WTC11 (cell line): ENCODE results near the gene TNFAIP8L3. TPM values are rescaled to one million over a fixed set of nuclear protein-coding genes. Genes with fewer than 3 reads are reported as not detected.

ENCODE experiments used
- ATAC-seq: fragments of 200-7000 bp; cut with Tn5 transposase; 2 replicates; pipeline ENCODE4 v1.10.0; 2021; ENCODE audit warnings: mild to moderate bottlenecking, moderate library complexity
- CTCF ChIA-PET: fragments of 300-600 bp; sonication (Branson Sonifier 250); formaldehyde crosslinking; loops from one replicate; lab custom pipeline; 2021; ENCODE audit warnings: antibody characterized with exemption; lab: Charles Lee
- POLR2A ChIA-PET: fragments of 350-600 bp; sonication (Branson Sonifier 250); formaldehyde crosslinking; loops from one replicate; lab custom pipeline; 2021; ENCODE audit warnings: antibody characterized with exemption; lab: Charles Lee
- DNase-seq: peaks from one replicate; pipeline ENCODE4 v3.0.0; 2021; ENCODE audit warnings: low spot score
- H3K27ac Mint-ChIP-seq: 2 replicates; pipeline ENCODE4 v1.8.0; 2021; ENCODE audit warnings: mixed read lengths
- H3K27me3 Mint-ChIP-seq: 2 replicates; pipeline ENCODE4 v1.8.0; 2021; ENCODE audit warnings: low read depth, mild to moderate bottlenecking, moderate library complexity, mixed read lengths
- H3K36me3 Mint-ChIP-seq: 2 replicates; pipeline ENCODE4 v1.8.0; 2021; ENCODE audit warnings: mixed read lengths
- H3K4me1 Mint-ChIP-seq: 2 replicates; pipeline ENCODE4 v1.8.0; 2022; ENCODE audit warnings: mixed read lengths
- H3K4me3 Mint-ChIP-seq: 2 replicates; pipeline ENCODE4 v1.8.0; 2021; ENCODE audit warnings: mild to moderate bottlenecking, moderate library complexity, mixed read lengths
- H3K9me3 Mint-ChIP-seq: 2 replicates; pipeline ENCODE4 v1.8.0; 2021; ENCODE audit warnings: mixed read lengths
- ETV6 ChIP-seq: sonication (generic); formaldehyde crosslinking; IDR thresholded peaks from 2 replicates; pipeline ENCODE4 v1.8.1; 2022; ENCODE audit warnings: mild to moderate bottlenecking, missing genetic modification reagents
- GABPB1 ChIP-seq: sonication (generic); formaldehyde crosslinking; IDR thresholded peaks from 2 replicates; pipeline ENCODE4 v1.8.1; 2023; ENCODE audit warnings: mild to moderate bottlenecking, missing genetic modification reagents
- MYBL2 ChIP-seq: sonication (generic); formaldehyde crosslinking; IDR thresholded peaks from 2 replicates; pipeline ENCODE4 v1.8.1; 2023; ENCODE audit warnings: mild to moderate bottlenecking, moderate library complexity, missing genetic modification reagents
- NR3C1 ChIP-seq: sonication (generic); formaldehyde crosslinking; conservative IDR thresholded peaks from 2 replicates; pipeline ENCODE4 v1.8.1; 2023; ENCODE audit warnings: low read depth, mild to moderate bottlenecking, missing genetic modification reagents
- ZNF121 ChIP-seq: sonication (generic); formaldehyde crosslinking; IDR thresholded peaks from 2 replicates; pipeline ENCODE4 v1.8.0; 2023; ENCODE audit warnings: missing genetic modification reagents
- ZNF671 ChIP-seq: fragments of 250-450 bp; sonication (Bioruptor Pico); IDR thresholded peaks from 2 replicates; pipeline ENCODE4 v1.8.0; 2021; ENCODE audit warnings: mild to moderate bottlenecking
- total RNA-seq: library from RNA; stranded (reverse); gene quantifications from 3 replicates; pipeline ENCODE4 v1.2.3, GENCODE V29; 2021
- TF ChIP-seq, protein P1 (sequence below): sonication (generic); formaldehyde crosslinking; conservative IDR thresholded peaks from 2 replicates; pipeline ENCODE4 v1.8.1; 2023; ENCODE audit warnings: mild to moderate bottlenecking, low read depth, missing genetic modification reagents, moderate library complexity
- TF ChIP-seq, protein P2 (sequence below): sonication (generic); formaldehyde crosslinking; IDR thresholded peaks from 2 replicates; pipeline ENCODE4 v1.8.1; 2022; ENCODE audit warnings: mild to moderate bottlenecking, missing genetic modification reagents, moderate library complexity, borderline replicate concordance
- TF ChIP-seq, protein P3 (sequence below): sonication (generic); formaldehyde crosslinking; IDR thresholded peaks from 2 replicates; pipeline ENCODE4 v1.8.1; 2023; ENCODE audit warnings: mild to moderate bottlenecking, missing genetic modification reagents, borderline replicate concordance
- TF ChIP-seq, protein P4 (sequence below): sonication (generic); formaldehyde crosslinking; conservative IDR thresholded peaks from 2 replicates; pipeline ENCODE4 v1.8.1; 2022; ENCODE audit warnings: mild to moderate bottlenecking, missing genetic modification reagents
- TF ChIP-seq, protein P5 (sequence below): sonication (generic); formaldehyde crosslinking; IDR thresholded peaks from 2 replicates; pipeline ENCODE4 v1.8.0; 2022; ENCODE audit warnings: mild to moderate bottlenecking, missing genetic modification reagents
- TF ChIP-seq, protein P6 (sequence below): fragments of 250-450 bp; sonication (Bioruptor Pico); IDR thresholded peaks from 2 replicates; pipeline ENCODE4 v1.9.0; 2021; ENCODE audit warnings: mild to moderate bottlenecking
- TF ChIP-seq, protein P7 (sequence below): fragments of 250-450 bp; sonication (Bioruptor Pico); IDR thresholded peaks from 2 replicates; pipeline ENCODE4 v2.1.2; 2022; ENCODE audit warnings: mild to moderate bottlenecking, moderate library complexity

Gene TNFAIP8L3
- total RNA-seq, 1 experiment from 2014 or later: 0.39 TPM

DNA sequence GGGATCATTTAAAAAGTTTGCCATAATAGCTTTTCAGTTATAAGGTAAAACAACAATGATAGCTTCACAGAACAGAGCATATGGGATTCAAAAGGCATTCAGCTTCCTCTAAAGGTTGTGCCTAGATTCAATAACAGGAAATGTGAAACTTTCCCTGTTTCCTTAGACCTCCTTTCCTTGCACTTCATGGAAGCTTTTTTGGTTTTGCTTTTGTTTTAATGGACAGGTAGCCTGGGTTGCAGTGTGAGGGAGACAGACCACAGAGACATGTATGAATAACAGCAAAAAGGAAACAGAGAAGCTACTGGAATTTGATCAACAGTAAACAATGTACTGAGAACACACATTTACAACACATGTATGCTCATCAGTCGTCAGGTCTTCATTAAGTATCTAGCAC is 2.3 kb upstream of the TNFAIP8L3 start (continued):
- TF ChIP-seq, protein P1, sequence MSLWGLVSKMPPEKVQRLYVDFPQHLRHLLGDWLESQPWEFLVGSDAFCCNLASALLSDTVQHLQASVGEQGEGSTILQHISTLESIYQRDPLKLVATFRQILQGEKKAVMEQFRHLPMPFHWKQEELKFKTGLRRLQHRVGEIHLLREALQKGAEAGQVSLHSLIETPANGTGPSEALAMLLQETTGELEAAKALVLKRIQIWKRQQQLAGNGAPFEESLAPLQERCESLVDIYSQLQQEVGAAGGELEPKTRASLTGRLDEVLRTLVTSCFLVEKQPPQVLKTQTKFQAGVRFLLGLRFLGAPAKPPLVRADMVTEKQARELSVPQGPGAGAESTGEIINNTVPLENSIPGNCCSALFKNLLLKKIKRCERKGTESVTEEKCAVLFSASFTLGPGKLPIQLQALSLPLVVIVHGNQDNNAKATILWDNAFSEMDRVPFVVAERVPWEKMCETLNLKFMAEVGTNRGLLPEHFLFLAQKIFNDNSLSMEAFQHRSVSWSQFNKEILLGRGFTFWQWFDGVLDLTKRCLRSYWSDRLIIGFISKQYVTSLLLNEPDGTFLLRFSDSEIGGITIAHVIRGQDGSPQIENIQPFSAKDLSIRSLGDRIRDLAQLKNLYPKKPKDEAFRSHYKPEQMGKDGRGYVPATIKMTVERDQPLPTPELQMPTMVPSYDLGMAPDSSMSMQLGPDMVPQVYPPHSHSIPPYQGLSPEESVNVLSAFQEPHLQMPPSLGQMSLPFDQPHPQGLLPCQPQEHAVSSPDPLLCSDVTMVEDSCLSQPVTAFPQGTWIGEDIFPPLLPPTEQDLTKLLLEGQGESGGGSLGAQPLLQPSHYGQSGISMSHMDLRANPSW: no peak
- TF ChIP-seq, protein P2, sequence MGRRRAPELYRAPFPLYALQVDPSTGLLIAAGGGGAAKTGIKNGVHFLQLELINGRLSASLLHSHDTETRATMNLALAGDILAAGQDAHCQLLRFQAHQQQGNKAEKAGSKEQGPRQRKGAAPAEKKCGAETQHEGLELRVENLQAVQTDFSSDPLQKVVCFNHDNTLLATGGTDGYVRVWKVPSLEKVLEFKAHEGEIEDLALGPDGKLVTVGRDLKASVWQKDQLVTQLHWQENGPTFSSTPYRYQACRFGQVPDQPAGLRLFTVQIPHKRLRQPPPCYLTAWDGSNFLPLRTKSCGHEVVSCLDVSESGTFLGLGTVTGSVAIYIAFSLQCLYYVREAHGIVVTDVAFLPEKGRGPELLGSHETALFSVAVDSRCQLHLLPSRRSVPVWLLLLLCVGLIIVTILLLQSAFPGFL (CRISPR knock-in tag): no peak
- no peak for TF ChIP-seq ZNF671 (CRISPR knock-in tag)

DNA sequence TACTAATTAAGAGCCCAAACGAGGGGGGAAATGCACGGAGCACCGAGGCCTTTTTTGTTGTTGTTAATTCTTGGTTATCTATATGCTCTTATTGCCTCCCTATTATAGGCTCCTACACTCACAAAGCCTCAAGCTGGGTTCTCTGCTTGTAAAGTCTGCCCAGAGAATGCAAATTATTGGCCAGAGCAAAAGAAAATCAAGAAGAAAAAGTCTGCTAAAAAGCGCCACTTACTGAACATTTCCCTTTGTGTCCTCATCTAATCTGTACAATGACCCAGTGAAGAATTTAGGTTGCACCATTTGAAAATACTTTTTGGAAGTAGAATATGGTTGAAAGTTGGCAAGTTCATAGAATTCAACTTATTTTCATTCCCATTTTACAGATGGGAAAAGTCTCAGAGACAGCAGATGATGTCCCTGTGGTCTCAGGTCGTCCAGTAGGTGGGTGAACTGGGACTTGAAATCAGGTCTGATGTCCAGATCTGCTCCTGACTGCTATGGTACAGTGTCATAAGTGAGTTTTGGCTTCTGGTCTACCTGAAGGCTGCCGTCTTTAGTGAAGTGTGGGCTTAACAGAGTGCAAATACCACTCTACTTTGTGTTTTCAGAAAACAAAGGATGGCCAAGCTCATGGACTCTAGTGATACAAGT is 1.1 kb upstream of the TNFAIP8L3 start:
- no peak for ATAC-seq
- POLR2A ChIA-PET: no interaction called here
- peak overlapping the region; percentile 77 for H3K4me3 Mint-ChIP-seq
- no peak overlapping the region for H3K27ac Mint-ChIP-seq
- H3K9me3 Mint-ChIP-seq: no peaks in the 10 kb centered on the region
- TF ChIP-seq ETV6 (CRISPR knock-in tag): no peak
- CTCF ChIA-PET: no interaction called here
- H3K27me3 Mint-ChIP-seq: peaks cover 69% of the 10 kb centered on the region
- H3K4me1 Mint-ChIP-seq: 0 out of 2 replicates have a peak, but pooled peaks cover 4% of the 10 kb centered on the region
- H3K36me3 Mint-ChIP-seq: no peaks in the 10 kb centered on the region
- no peak for DNase-seq

DNA sequence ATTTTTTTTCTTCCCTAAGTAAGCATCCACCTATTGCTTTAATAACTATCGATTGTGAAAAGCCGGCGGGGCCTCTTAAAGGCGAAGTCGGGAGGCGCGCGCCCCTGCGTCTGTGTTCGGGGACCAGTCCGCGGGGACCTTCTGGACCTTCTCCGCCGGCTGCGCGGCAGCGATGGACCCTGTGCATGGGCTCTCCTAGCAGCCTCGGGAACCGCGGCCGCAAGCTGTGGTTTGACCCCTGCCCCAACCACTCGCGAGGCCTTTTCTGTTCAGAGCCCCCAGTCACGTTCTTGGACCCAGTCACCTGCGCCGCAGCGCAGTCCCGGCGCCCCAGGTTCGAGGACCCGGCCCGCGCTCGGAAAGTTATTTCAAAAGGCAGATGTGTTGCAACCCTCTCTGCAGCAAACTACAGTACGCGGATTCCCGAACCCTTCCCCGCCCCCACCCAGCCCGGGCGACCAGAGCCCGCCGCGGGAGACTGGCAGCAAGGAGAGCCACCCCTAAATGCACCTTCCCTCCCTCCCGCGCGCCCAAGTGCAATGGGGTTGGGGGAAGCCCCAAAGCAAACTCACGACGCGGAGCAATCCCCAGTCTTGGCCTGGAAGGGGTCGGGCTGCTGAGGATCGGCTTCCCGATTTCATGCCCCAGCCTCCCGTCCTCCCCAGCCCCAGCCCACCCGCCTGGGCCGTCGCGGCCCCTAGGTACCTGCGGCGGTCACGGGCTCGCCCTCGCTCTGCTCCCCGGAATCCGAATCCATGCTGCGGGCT is 684 bp downstream of the TNFAIP8L3 start:
- Mint-ChIP-seq H3K4me3 (peak overlapping the region; percentile 80), H3K36me3 (peaks cover 4% of the 10 kb centered on the region; the same call in 1 of the 2 replicates), H3K9me3 (no peaks in the 10 kb centered on the region), H3K27ac (no peak overlapping the region), H3K4me1 (peaks cover 5% of the 10 kb centered on the region; the same call in 1 of the 2 replicates), H3K27me3 (peaks cover 85% of the 10 kb centered on the region)
- DNase-seq (peak; percentile 42), ATAC-seq (peak; percentile 44)
- TF ChIP-seq MYBL2 (CRISPR knock-in tag) (no peak), GABPB1 (CRISPR knock-in tag) (peak; percentile 24; the same call in 1 of the 2 replicates), ZNF121 (peak; percentile 69)
- POLR2A ChIA-PET: no interaction called here
- CTCF ChIA-PET: interaction anchor here (0.7 kb wide), 1 partner anchor 69 kb away, joined by 4 read pairs; no protein-coding TSS in a partner anchor

DNA sequence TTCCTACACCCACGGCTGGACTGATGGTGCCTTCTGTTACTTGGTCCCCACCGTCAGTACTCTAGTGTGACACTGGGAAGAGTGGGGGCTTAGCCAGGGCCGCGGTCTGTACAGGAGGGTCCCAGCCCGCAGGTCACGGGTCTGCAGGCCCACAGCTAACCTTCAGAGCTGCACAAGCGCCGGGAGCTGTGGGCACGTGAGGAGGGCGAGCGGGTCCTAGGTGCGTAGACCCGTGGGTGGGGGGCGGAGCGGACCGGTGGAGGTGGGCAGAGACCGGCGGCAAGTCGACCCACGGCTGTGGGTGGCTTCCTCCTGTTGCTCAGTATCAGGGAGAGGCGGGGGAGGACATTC is 1.2 kb downstream of the TNFAIP8L3 start:
- CTCF ChIA-PET: no interaction called here
- Mint-ChIP-seq H3K4me1 (peaks cover 11% of the 10 kb centered on the region), H3K27ac (no peak overlapping the region), H3K36me3 (peaks cover 4% of the 10 kb centered on the region; the same call in 1 of the 2 replicates), H3K27me3 (peaks cover 85% of the 10 kb centered on the region), H3K9me3 (no peaks in the 10 kb centered on the region), H3K4me3 (peak overlapping the region; percentile 80)
- POLR2A ChIA-PET: no interaction called here
- peak; percentile 4 for ATAC-seq
- DNase-seq: no peak
- TF ChIP-seq, protein P3, sequence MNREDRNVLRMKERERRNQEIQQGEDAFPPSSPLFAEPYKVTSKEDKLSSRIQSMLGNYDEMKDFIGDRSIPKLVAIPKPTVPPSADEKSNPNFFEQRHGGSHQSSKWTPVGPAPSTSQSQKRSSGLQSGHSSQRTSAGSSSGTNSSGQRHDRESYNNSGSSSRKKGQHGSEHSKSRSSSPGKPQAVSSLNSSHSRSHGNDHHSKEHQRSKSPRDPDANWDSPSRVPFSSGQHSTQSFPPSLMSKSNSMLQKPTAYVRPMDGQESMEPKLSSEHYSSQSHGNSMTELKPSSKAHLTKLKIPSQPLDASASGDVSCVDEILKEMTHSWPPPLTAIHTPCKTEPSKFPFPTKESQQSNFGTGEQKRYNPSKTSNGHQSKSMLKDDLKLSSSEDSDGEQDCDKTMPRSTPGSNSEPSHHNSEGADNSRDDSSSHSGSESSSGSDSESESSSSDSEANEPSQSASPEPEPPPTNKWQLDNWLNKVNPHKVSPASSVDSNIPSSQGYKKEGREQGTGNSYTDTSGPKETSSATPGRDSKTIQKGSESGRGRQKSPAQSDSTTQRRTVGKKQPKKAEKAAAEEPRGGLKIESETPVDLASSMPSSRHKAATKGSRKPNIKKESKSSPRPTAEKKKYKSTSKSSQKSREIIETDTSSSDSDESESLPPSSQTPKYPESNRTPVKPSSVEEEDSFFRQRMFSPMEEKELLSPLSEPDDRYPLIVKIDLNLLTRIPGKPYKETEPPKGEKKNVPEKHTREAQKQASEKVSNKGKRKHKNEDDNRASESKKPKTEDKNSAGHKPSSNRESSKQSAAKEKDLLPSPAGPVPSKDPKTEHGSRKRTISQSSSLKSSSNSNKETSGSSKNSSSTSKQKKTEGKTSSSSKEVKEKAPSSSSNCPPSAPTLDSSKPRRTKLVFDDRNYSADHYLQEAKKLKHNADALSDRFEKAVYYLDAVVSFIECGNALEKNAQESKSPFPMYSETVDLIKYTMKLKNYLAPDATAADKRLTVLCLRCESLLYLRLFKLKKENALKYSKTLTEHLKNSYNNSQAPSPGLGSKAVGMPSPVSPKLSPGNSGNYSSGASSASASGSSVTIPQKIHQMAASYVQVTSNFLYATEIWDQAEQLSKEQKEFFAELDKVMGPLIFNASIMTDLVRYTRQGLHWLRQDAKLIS (CRISPR knock-in tag): no peak
- TF ChIP-seq, protein P4, sequence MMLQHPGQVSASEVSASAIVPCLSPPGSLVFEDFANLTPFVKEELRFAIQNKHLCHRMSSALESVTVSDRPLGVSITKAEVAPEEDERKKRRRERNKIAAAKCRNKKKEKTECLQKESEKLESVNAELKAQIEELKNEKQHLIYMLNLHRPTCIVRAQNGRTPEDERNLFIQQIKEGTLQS (CRISPR knock-in tag): no peak
- TF ChIP-seq NR3C1 (CRISPR knock-in tag): no peak
- TF ChIP-seq, protein P5, sequence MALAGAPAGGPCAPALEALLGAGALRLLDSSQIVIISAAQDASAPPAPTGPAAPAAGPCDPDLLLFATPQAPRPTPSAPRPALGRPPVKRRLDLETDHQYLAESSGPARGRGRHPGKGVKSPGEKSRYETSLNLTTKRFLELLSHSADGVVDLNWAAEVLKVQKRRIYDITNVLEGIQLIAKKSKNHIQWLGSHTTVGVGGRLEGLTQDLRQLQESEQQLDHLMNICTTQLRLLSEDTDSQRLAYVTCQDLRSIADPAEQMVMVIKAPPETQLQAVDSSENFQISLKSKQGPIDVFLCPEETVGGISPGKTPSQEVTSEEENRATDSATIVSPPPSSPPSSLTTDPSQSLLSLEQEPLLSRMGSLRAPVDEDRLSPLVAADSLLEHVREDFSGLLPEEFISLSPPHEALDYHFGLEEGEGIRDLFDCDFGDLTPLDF (CRISPR knock-in tag): no peak
- TF ChIP-seq, protein P6, sequence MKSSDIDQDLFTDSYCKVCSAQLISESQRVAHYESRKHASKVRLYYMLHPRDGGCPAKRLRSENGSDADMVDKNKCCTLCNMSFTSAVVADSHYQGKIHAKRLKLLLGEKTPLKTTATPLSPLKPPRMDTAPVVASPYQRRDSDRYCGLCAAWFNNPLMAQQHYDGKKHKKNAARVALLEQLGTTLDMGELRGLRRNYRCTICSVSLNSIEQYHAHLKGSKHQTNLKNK (CRISPR knock-in tag): no peak
- TF ChIP-seq, protein P7, sequence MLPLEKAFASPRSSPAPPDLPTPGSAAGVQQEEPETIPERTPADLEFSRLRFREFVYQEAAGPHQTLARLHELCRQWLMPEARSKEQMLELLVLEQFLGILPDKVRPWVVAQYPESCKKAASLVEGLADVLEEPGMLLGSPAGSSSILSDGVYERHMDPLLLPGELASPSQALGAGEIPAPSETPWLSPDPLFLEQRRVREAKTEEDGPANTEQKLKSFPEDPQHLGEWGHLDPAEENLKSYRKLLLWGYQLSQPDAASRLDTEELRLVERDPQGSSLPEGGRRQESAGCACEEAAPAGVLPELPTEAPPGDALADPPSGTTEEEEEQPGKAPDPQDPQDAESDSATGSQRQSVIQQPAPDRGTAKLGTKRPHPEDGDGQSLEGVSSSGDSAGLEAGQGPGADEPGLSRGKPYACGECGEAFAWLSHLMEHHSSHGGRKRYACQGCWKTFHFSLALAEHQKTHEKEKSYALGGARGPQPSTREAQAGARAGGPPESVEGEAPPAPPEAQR (CRISPR knock-in tag): no peak
